ENCODE results near the gene BSDC1.
A peak's percentile ranks its signal among the peaks of the same experiment; 100 is the strongest.

The BSDC1 gene

GRCh38 chr1:32336591-32336932, 57.7 kb downstream of the BSDC1 start:
- DNase-seq (ENCODE audit: low read depth) = no peak

- DNase-seq (ENCODE audit: low read depth) = peak; percentile 84
These were observed 58.3 kb downstream of the BSDC1 start, which contains the start of gene MARCKSL1 for GRCh38 chr1:32335790-32336590. TSS of gene MARCKSL1 (minus strand) at chr1:32336233. CDS start at chr1:32336033, 200 bp downstream.

GRCh38 chr1:32335535-32335789, 58.8 kb downstream of the BSDC1 start:
- no peak for DNase-seq (ENCODE audit: low read depth)

GRCh38 chr1:32334864-32335534, 59.2 kb downstream of the BSDC1 start:
- DNase-seq (ENCODE audit: low read depth) = peak; percentile 64

GRCh38 chr1:32334274-32334861, 59.9 kb downstream of the BSDC1 start:
- DNase-seq (ENCODE audit: low read depth) = no peak

- DNase-seq (ENCODE audit: low read depth) = no peak
These were observed 60.8 kb downstream of the BSDC1 start for GRCh38 chr1:32333251-32333963.

GRCh38 chr1:32332290-32333079, 61.8 kb downstream of the BSDC1 start:
- DNase-seq (ENCODE audit: low read depth) = no peak

- no peak for DNase-seq (ENCODE audit: low read depth)
These were observed 62.7 kb downstream of the BSDC1 start for GRCh38 chr1:32331549-32331948.

- DNase-seq (ENCODE audit: low read depth) = no peak
These were observed 63.6 kb downstream of the BSDC1 start for GRCh38 chr1:32330558-32331151.

- DNase-seq (ENCODE audit: low read depth) = no peak
These were observed 64.2 kb downstream of the BSDC1 start for GRCh38 chr1:32329931-32330466.

- DNase-seq (ENCODE audit: low read depth) = no peak
These were observed 67.0 kb downstream of the BSDC1 start for GRCh38 chr1:32327204-32327603.

GRCh38 chr1:32321712-32322291, 72.4 kb downstream of the BSDC1 start:
- DNase-seq (ENCODE audit: low read depth) = no peak

- no peak for DNase-seq (ENCODE audit: low read depth)
These were observed 75.9 kb downstream of the BSDC1 start for GRCh38 chr1:32318127-32318869.

GRCh38 chr1:32316903-32317277, 77.4 kb downstream of the BSDC1 start:
- no peak for DNase-seq (ENCODE audit: low read depth)

Data from activated T-helper 1 cell treated with Interleukin-2 at 50 U/mL for 16 hours (primary cell).